Measurements from ENCODE around the gene SQSTM1. TPM values are rescaled to one million over a fixed set of nuclear protein-coding genes. Genes with fewer than 3 reads are reported as not detected.

Gene SQSTM1
- total and polyA plus RNA-seq, 2 of the 8 experiments (the other 6 are each of a cell fraction or from before 2014, with no cell fraction given): 78.6 to 110 TPM

DNA sequence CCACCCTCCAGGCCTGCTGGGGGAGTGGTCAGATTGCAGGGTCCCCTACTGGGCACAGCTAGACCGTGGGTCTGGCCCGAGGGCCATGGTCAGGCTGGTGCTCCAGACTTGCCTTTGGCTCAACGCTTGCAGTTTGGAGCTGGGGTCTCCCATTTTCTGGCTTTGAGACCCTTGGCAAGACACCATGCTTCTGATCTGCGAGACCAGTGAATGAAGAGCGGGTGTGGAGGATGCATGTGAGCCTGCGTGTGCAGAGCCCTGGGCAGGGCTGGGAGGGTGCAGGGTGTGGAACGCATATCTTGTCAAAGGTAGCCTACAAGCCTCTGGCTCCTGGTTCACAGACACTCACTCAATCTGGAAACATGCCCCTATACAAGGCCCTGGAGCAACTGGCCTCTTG lies 44.0 kb downstream of the SQSTM1 start:
- Histone ChIP-seq H3K4me1 (replicated peaks in 1 of 4; ENCODE audit: control insufficient read depth in 3 of 4, insufficient read depth in 4 of 4, low read length in 3 of 4) (no peaks in the 10 kb centered on the region), H3K4me2 (ENCODE audit: insufficient read depth in 1 of 2, low read depth in 2 of 2, low read length in 2 of 2) (no peak overlapping the region), H3K36me3 (ENCODE audit: control insufficient read depth in 2 of 4, insufficient read depth in 4 of 4, low read length in 3 of 4) (peaks cover 0 to 30% (median 13%) of the 10 kb centered on the region in 4 experiments; a peak in 6 of 8 replicates), H3K27ac (ENCODE audit: low read depth, low read length) (no peak overlapping the region), H2BK120ac (replicated peaks; ENCODE audit: low read depth, low read length) (no peak overlapping the region), H3K23ac (ENCODE audit: insufficient read length) (no peak overlapping the region), H3K18ac (ENCODE audit: extremely low read depth, low read length) (no peak overlapping the region), H2AK5ac (ENCODE audit: low read depth, low read length) (no peak overlapping the region), H3K79me2 (ENCODE audit: control insufficient read depth in 1 of 2, insufficient read depth in 2 of 2, low read length in 2 of 2) (no peaks in the 10 kb centered on the region), H4K91ac (replicated peaks; ENCODE audit: insufficient read length, low read length) (no peak overlapping the region), H2BK20ac (ENCODE audit: low read length) (no peak overlapping the region), H2BK15ac (ENCODE audit: low read length) (no peak overlapping the region), H4K5ac (ENCODE audit: insufficient read length, low read depth, low read length) (no peak overlapping the region), H3K79me1 (ENCODE audit: low read depth, low read length) (no peaks in the 10 kb centered on the region), H3K9me3 (ENCODE audit: insufficient read depth in 2 of 2, low read depth in 1 of 2, low read length in 1 of 2) (peaks cover 4 to 8% of the 10 kb centered on the region in 2 experiments; a peak in 1 of 4 replicates), H3K27me3 (replicated peaks in 1 of 4; ENCODE audit: control insufficient read depth in 3 of 4, extremely low read depth in 1 of 4, insufficient read depth in 3 of 4, low read length in 3 of 4) (no peaks in the 10 kb centered on the region), H3K56ac (replicated peaks; ENCODE audit: insufficient read length, low read depth, low read length) (no peak overlapping the region), H3K23me2 (ENCODE audit: low read depth, low read length) (0 out of 2 replicates have a peak, but pooled peaks cover 2% of the 10 kb centered on the region), H2BK5ac (ENCODE audit: low read depth, low read length) (no peak overlapping the region), H2BK12ac (ENCODE audit: low read depth, low read length) (no peak overlapping the region), H2AFZ (ENCODE audit: low read length) (no peak overlapping the region), H3K9ac (replicated peaks in 1 of 4; ENCODE audit: extremely low read depth in 1 of 4, low read depth in 3 of 4, low read length in 3 of 4) (no peak overlapping the region), H3K14ac (ENCODE audit: insufficient read length) (no peak overlapping the region), H4K8ac (ENCODE audit: extremely low read depth, insufficient read depth, low read length) (no peak overlapping the region), H3K4me3 (ENCODE audit: extremely low read depth in 1 of 4, insufficient read depth in 2 of 4, low read depth in 3 of 4, low read length in 4 of 4) (no peak overlapping the region), H3K4ac (replicated peaks; ENCODE audit: insufficient read length, low read depth, low read length) (no peak overlapping the region), H4K20me1 (replicated peaks in 1 of 2; ENCODE audit: control insufficient read depth in 1 of 2, insufficient read depth in 2 of 2, low read length in 2 of 2) (peaks cover 0 to 2% of the 10 kb centered on the region in 2 experiments)
- CTCF ChIA-PET (ENCODE audit: partially characterized antibody): interaction anchor here (8.0 kb wide), 1 partner anchor 16 kb away, joined by 67 read pairs; no protein-coding TSS in a partner anchor
- FAIRE-seq (no peak), DNase-seq (ENCODE audit: low read depth in 1 of 2, low spot score in 2 of 2) (no peak)
- POLR2A ChIA-PET (ENCODE audit: partially characterized antibody): interaction anchor here (2.2 kb wide), 1 partner anchor 27 kb away, joined by 5 read pairs; no protein-coding TSS in a partner anchor
- 86% methylated on average over 7 of the region's 7 CpGs; no CpG with 5 or more reads in 1 of the 2 experiments for WGBS, 2 experiments (ENCODE audit: extremely low coverage in 1 of 2, insufficient coverage in 1 of 2, insufficient read length in 1 of 2, insufficient replicate concordance in 2 of 2, low coverage in 1 of 2, low lambda C conversion rate in 2 of 2, missing lambda C conversion rate in 1 of 2)
- TF ChIP-seq KDM1A (IDR thresholded peaks at IDR 0.05; ENCODE audit: borderline replicate concordance, low read length): no peak
- TF ChIP-seq NRF1 (IDR thresholded peaks at IDR 0.05; ENCODE audit: low read depth, low read length): no peak
- no peak for TF ChIP-seq SP1 (IDR thresholded peaks at IDR 0.05; ENCODE audit: low read depth, low read length)
- no peak for TF ChIP-seq TEAD4 (IDR thresholded peaks at IDR 0.05; ENCODE audit: low read depth, low read length)
- TF ChIP-seq JUND (IDR thresholded peaks at IDR 0.05; ENCODE audit: low read length): no peak
- TF ChIP-seq, protein P1, sequence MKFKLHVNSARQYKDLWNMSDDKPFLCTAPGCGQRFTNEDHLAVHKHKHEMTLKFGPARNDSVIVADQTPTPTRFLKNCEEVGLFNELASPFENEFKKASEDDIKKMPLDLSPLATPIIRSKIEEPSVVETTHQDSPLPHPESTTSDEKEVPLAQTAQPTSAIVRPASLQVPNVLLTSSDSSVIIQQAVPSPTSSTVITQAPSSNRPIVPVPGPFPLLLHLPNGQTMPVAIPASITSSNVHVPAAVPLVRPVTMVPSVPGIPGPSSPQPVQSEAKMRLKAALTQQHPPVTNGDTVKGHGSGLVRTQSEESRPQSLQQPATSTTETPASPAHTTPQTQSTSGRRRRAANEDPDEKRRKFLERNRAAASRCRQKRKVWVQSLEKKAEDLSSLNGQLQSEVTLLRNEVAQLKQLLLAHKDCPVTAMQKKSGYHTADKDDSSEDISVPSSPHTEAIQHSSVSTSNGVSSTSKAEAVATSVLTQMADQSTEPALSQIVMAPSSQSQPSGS (IDR thresholded peaks at IDR 0.05; ENCODE audit: low read length): no peak
- TF ChIP-seq TAF1 (IDR thresholded peaks at IDR 0.05; ENCODE audit: low read depth, low read length): no peak
- TF ChIP-seq RXRA (IDR thresholded peaks at IDR 0.05; ENCODE audit: insufficient read depth, low read depth, low read length): no peak
- no peak for TF ChIP-seq SP2 (IDR thresholded peaks at IDR 0.05; ENCODE audit: low read length)
- no peak for TF ChIP-seq GTF2F1 (IDR thresholded peaks at IDR 0.05; ENCODE audit: borderline replicate concordance, low read depth, low read length)

Measured in H1 (cell line).